GM11168 (cell line): ENCODE measurements around the gene SPOPL.
"Not testable (repeated sequence)": the region's sequence is repeated elsewhere in the genome, so short reads cannot be mapped to it uniquely, and the experiment has no call there.

Source experiments
- in situ Hi-C: fragments of 300-500 bp; cut with MboI; formaldehyde crosslinking; loops from one replicate; pipeline ENCODE4 v1.12.0; 2022; ENCODE audit warnings: low sequenced_read_pairs; ENCODE audit not compliant: unreplicated experiment

Gene SPOPL

DNA sequence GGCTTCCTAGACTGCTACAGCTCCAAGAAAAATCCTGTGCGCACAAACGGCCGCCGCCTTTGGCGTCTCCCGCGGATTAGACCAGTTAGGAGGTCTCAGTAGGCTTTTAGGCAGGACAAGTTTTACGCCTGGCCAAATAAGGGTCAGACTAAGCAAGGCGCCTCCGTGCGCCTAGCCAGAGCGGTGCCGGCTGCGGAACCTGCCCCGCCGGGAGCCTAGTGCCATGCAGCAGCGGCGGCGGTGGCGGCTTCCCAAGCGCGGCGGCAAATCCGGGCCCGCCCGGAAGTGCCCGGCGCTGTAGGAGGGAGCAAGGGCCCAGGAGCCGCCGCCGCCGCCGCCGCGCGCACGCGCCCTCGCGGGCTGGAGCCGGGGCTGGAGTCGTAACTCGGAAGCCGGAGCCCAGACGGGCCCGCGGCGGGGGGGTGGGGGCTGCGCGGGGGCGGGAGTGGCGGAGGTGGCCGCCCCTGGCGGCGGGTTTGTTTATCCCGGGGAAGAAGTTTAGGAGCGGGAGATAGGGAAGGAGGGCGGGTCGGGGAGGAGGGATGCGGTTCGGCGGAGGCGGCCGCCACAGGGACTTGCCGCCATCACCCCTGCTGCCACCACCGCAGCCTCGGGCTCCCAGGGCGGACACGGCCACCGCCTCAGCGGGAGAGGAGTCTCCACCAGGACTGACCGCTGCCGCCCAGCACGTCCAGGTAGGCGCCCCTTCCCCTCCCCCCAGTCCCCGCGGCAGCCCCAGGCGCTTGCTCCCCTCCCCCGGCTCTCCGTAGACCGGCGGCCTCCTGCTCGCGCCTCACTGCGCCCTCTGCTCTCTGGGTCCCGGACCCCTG lies at the start of gene SPOPL:
Gene SPOPL (plus strand): TSS at position 346 of the 830 bp plus-strand sequence. CDS start 48,447 bp downstream, outside the sequence.
- in situ Hi-C loops: no loop called here

DNA sequence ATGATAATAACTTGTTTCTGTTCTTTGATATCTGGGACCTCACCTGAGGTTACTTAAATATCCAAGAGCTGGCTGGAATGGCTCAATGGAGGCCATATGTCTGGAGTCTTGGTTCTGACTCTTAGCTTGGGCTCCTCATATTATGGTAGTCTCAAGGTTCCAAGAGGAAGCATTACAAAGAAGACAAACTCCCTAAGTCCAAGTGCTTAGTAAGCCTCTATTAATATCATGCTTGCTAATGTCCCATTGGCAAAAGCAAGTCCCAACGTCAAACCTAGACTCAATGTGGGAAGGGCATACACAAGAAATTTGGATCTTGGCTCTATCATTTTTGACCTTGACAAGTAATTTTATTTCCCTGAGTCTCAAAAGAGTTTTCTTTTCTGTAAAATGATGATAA lies 49.2 kb upstream of the SPOPL start:
- in situ Hi-C loops: no loop called here

DNA sequence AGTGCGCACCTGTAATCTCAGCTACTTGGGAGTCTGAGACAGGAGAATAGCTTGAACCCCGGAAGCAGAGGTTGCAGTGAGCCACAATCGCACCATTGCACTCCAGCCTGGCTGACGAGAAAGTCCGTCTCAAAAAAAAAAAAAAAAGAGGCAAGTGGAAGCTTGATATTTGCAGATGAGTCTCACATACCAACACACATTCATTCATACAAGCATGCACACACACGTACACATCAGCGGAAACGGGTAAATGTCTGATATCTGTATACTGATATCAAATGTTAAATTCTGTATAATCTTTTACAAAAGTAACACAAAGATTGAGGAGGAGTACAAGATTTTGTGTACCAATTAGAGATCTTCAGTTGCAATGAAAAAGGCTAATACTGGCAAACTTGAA lies 47.8 kb upstream of the SPOPL start:
- in situ Hi-C loops: no loop called here

- in situ Hi-C loops: no loop called here
Measured at GRCh38 chr2:138454761-138455160, 46.8 kb upstream of the SPOPL start.

DNA sequence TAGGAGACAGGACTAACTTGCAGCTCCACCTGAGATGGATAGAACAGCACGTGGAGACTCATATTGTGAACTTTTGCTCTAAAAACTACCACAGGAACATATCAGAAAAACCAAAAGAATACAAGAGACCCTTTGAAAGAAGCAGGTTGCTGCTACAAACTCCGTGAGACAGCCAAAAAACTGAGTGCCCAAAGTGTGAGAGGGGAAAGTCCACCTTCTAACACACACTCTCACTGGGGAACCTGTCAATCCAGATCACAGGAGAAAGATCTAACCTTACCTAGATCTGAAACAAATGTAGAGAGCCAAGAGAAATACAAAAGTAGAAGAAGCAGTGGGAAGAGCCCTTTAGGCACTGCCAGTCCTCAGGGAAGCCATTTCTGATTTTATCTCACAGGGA lies 46.3 kb upstream of the SPOPL start:
- in situ Hi-C loops: no loop called here

- in situ Hi-C loops: no loop called here
Measured at GRCh38 chr2:138455691-138456090, 45.9 kb upstream of the SPOPL start.

- in situ Hi-C loops: not testable (repeated sequence)
Measured at GRCh38 chr2:138462689-138463088, 38.9 kb upstream of the SPOPL start.

- in situ Hi-C loops: no loop called here
Measured at GRCh38 chr2:138468617-138469016, 33.0 kb upstream of the SPOPL start.

GRCh38 chr2:138469411-138469810 lies 32.2 kb upstream of the SPOPL start:
- in situ Hi-C loops: no loop called here

DNA sequence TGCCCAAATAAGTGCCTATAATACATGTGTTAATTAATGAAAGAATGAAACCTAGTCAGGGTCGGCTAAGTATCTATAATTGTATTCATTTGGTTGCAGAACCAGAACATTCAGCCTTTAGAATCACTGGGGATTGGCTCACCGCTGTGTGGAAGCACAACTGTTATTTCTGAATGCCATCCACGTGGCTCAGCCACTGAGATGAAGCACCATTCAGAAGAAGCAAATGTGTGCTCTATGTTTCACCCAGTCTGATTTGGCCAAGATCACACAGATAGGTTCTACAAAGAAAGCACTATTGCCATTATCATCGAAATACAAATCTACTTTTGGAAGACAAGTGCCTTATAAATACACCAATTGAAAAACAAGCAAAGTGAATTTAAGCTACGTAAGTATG lies 30.6 kb upstream of the SPOPL start:
- in situ Hi-C loops: no loop called here

GRCh38 chr2:138474100-138474825 lies 27.3 kb upstream of the SPOPL start:
- in situ Hi-C loops: no loop called here

- in situ Hi-C loops: loop anchor here (25.0 kb wide), 1 partner anchor 312 kb away; the partner anchor contains the start of gene NXPH2
Measured at GRCh38 chr2:138475277-138475776, 26.2 kb upstream of the SPOPL start.

DNA sequence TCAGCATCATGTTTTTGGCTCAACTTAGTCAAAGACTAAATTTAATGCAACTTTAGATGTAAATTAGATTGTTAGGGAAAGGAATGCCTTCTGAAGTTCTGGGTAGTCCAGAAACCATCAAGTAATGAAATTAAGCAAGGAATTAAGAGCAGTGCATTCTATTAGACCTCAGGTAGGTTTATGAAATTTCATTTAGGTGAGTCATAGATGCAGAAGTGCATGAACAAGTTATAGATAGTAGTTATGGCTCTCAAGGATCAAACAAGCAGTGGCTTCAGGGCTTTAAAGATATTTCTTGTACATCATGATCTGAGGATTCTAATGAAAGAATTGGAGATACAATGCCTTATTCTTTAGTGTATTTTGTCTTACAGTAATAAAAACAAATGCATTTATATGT lies 25.4 kb upstream of the SPOPL start:
- in situ Hi-C loops: loop anchor here (25.0 kb wide), 1 partner anchor 311 kb away; the partner anchor contains the start of gene NXPH2

- in situ Hi-C loops: loop anchor here (25.0 kb wide), 1 partner anchor 310 kb away; the partner anchor contains the start of gene NXPH2
Measured at GRCh38 chr2:138476940-138477339, 24.6 kb upstream of the SPOPL start.

DNA sequence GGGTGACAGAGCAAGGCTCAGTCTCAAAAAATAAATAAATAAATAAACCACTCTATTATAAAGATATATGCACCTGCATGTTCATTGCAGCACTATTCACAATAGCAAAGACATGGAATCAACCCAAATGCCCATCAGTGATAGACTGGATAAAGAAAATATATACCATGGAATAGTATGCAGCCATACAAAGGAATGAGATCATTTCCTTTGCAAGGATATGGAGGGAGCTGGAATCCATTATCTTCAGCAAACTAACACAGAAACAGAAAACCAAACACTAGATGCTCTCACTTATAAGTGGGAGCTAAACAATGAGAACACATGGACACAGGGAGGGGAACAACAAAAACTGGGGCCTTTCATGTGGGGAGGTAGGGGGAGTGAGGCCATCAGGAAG lies 18.8 kb upstream of the SPOPL start:
- in situ Hi-C loops: loop anchor here (25.0 kb wide), 1 partner anchor 305 kb away; the partner anchor contains the start of gene NXPH2

- in situ Hi-C loops: loop anchor here (25.0 kb wide), 1 partner anchor 302 kb away; the partner anchor contains the start of gene NXPH2
Measured at GRCh38 chr2:138485019-138485418, 16.6 kb upstream of the SPOPL start.

DNA sequence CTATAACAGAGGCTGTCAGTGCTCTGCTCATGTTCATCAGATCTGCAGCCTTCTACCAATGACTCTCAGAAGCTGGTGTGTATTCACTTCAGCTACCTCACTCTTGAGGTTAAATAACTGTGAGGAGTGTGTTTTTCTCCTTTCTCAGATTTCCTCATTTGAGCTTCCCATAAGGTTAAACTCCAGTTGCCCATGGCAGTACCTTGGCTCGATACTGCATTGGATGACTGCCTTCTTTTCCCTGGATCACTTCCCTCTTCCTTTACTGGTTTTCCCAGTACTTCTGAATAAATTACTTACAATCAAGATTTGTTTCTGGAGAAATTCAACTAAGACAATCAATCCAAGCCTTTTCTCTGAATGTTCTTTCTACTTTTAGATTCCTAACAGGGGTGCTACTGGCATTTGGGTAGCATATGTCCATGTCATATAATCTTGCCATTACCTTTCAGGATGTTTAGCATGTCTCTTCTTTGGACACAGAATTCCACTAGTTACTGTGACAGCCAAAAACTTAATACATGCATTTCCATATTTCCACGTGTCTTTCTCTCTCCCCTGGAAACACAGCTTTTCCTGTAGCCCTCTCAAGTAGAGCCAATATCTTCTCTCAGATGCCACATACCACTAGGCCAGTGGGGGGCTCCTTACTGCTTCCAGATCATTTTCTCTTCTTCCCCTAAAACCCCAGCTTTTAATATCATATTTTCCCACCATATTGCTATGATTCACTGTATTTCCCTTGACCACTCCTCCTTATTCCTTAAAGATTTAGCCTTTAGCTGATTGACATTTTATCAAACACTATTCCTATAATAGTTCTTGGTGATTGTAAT lies 15.0 kb upstream of the SPOPL start:
- in situ Hi-C loops: loop anchor here (25.0 kb wide), 1 partner anchor 301 kb away; the partner anchor contains the start of gene NXPH2

DNA sequence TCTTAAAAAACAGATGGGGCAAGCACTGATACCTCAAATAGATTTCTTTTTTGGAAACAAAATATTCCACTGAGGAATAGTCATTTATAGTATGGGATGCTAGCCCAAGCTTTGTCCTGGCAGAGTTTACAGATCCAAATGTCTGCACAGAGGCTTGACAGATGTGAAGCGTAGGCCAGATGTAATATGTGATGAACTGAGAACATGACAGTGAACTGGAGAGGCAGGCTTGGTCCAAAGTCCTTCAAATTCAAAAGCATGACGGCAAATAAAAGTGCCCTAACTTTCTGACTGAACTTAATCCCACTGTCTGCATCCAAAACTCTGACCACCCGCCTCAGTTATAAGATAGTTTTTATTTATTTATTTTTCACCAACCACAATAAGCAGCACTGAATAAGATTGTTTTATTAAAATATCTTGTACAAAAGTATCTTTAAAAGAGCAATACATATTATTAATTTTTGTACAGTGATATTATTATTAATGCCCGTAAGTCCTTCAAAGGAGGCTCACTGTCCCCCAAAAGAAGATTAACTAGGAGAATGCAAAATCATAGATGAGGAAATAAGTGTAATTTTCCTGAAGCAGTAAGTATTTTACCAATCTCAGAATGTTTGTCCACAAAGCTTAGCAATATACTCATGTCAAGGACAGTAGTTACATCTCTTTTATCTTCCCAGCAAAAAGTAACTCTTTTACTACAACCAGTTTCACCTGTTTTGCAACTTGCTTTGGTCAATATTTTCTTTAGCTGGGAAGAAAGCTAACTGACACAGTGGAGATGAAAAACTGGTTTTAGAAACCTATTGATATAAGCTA lies 10.7 kb upstream of the SPOPL start:
- in situ Hi-C loops: loop anchor here (25.0 kb wide), 1 partner anchor 296 kb away; the partner anchor contains the start of gene NXPH2

DNA sequence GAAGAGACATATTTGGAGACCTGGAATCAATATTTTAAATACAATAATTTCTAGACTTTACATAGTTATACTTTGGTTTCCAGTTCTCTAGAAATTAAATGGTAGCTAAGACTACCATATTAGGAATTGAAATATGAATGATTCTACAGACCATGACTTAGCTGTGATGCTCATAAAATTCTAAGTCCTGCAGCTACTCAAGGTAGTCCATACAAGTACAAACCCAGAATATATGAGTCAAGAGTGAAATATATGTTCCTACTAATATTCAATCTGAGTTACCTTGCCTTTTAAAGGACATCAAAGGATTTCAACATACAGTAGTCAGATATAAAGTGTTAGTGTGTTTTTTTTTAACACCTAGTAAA lies 10.1 kb upstream of the SPOPL start:
- in situ Hi-C loops: loop anchor here (25.0 kb wide), 1 partner anchor 296 kb away; the partner anchor contains the start of gene NXPH2
